Stimulated activated CD8-positive, alpha-beta memory T cell treated with anti-CD3 and anti-CD28 coated beads, Interleukin-7, amount 100 ng/mL, for 24 hours (primary cell): ENCODE measurements around the gene FOXM1.
A peak's percentile ranks its signal among the peaks of the same experiment; 100 is the strongest.
"Not testable (repeated sequence)": the region's sequence is repeated elsewhere in the genome, so short reads cannot be mapped to it uniquely, and the experiment has no call there.

Experiments used
- DNase-seq: peaks from one replicate; pipeline ENCODE4 v3.0.0-alpha.2; 2020; ENCODE audit warnings: low read depth

Gene FOXM1

DNA sequence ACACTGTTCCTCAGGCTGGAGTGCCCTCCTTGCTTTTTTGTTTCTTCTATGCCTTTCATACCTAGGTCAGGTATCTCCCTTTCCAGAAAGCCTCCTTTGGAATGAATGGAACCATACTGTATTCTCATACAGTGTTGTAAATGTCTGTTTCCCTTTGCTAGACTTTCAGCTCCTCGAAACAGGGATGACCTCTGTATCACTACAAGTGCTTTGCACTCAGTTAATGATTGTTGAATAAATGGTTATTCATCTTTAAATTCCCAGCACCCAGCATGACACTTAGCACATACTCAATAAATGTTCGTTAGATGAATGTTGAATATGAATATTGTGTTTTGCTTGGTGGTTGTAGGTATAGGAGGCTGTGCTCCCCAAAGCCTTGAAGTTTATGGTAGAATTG lies 7.8 kb upstream of the FOXM1 start:
- no peak for DNase-seq

- DNase-seq = no peak
These were observed 2.9 kb upstream of the FOXM1 start for GRCh38 chr12:2879853-2880252.

DNA sequence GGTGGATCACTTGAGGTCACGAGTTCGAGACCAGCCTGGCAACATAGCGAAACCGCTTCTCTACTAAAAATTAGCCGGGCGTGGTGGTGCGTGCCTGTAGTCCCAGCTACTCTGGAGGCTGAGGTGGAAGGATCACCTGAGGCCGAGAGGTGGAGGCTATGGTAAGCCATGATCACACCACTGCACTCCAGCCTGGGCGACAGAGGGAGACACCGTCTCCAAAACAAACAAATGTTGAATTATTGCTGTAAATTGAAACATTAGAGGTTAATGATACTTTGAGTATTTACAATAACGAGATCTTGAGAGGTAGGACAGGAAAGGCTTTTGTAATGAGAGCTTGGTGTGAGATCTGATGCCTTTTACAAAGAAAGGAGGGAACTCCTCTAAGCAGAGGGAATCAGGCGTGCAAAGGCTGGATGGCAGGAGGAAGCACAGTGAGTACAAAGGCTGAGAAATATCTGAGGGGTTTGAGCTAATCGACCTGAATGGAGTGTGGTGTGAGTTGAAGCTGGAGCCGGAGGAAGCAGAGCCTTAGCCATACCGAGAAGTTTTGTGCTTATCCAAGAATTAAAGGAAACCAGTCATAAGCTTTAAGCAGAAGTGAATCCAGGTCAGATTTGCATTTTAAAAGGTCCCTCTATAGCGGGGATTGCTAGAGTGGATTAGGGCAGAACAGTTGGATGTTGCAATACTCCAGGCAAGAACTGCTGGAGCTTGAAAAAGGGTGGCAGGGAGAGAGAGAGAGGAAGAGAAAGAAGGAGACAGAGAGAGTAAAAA lies 1.2 kb upstream of the FOXM1 start:
- DNase-seq = no peak

DNA sequence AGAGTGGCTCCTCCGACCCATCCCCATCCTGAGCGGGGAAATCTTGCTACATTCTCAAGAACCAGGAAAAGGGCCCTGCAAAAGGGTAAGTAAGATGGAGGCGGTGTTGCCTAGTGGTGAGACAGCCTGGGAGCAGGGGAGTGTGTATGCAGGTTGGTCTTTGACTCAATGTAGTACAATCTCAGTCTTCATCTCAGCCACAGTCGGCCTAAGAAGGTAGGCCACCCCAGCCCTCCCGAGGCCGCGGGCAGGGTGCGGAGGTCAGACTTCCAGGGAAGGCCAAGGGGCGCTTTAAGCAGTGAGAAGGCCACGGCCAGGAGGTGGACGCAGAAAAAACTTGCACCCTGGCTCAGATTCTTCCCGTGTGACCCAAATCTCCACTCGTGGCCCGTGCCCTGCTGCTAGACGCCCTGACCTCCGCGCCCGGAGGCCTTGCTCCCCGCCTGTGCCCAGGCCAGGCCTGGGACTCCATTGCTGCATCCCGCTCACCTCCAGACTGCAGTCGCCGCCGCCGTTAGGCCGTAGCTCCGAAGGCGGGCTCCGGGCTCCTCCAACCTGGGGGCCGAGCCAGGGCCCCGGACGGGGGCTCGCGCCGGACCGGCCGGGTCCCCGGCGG lies 435 bp downstream of the FOXM1 start:
- no peak for DNase-seq

DNA sequence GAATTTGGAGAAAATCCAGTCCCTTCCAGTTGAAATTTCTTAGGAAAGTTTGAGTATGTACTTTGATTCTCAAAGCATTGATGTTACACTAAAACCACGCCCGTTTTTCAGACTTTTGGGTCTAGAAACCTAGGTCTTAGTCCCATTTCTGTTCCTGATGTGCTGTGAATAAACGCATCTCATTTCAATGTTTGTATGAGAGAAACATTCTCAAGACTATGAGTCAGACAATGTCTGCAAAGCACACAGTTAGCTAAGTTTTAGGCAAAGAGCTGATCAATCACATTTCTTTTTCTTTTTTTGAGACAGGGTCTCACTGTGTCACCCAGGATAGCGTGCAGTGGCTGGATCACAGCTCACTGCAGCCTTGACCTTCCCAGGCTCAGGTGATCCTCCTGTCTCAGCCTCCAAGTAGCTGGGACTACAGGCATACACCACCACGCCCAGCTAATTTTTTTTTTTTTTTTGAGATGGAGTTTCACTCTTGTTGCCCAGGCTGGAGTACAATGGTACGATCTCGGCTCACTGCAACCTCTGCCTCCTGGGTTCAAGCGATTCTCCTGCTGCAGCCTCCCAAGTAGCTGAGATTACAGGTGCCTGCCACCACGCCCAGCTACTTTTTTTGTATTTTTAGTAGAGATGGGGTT lies 7.9 kb downstream of the FOXM1 start:
- DNase-seq = not testable (repeated sequence)

DNA sequence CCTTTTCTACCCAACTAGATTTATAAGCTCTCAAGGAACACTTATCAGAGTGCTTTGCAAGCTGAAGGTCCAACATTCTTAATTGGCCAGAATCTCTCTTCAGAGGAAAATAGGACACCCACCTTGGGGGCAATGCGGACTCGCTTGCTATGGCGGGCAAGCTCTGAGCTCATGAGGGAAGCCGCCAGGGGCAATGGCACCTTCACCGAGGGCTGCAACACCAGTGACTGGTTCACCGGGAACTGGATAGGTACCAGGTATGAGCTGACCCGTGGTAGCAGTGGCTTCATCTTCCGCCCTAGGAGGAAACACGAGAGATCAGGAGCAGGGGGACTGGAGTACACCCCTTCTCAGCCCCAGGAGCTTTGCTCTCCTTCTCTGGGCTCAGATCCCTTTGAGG lies 12.8 kb downstream of the FOXM1 start:
- no peak for DNase-seq

GRCh38 chr12:2863402-2863801 lies 13.6 kb downstream of the FOXM1 start:
- not testable (repeated sequence) for DNase-seq

DNA sequence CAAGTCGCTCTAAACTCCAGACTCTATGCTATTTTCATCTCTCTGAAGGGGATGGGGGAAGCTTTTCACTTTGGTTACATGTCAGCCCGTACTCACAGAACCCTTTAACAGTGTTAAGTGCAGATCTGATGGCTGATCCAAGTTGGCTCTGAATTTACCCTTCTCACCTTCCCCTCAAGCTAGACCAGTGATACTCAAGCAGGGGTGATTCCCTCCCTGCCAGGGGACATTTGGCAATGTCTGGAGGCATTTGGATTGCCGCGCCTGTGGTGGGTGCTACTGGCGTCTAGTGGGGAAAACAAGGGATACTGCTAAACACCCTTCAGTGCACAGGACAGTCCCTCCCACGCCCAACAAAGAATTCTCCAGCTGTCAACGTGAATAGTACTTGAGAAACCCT lies 14.1 kb downstream of the FOXM1 start:
- no peak for DNase-seq

GRCh38 chr12:2860170-2860569 lies 16.8 kb downstream of the FOXM1 start:
- DNase-seq = no peak

DNA sequence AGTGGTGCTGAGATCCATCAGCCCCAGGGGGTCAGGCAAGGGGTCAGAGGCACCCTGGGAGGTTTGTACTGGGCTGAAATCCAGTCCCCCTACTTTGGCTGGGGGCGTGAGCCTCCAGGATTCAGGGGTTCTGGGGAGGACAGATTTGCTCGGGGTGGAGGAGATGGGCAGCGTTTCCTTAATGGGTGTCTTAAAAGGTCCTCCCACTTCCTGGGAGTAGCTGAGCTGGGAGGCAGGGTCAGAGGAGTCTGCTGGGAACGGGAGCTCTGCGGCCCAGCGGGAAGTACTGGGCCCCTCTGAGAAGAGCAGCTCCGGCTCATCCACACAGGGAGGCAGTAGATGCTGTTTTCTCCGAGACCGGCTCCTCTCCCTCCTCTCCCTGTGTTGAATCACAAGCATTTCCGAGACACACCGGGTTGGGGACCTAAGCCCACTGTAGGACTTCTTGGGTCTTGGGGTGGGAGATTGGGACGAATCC lies 18.0 kb downstream of the FOXM1 start:
- DNase-seq = no peak

GRCh38 chr12:2858334-2858733 lies 18.6 kb downstream of the FOXM1 start:
- no peak for DNase-seq

DNA sequence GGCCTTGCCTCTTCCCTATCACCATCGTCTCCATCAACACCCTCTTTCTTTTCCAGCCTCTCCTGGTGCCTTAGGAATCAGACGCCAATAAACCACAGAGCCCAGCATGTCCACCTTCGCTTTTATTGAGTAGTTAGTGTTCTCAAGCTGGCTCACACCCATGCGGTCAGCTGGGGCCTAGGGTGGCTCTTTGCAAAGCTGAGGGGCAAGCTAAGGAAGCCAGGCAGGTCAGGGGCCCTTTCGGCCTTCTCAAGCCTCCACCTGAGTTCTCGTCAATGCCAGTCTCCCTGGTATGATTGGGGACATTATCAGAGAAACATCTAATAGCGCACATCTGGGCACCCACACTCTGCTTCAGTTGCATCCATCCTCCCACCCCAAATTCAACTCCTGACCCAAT lies 19.4 kb downstream of the FOXM1 start:
- DNase-seq = no peak

GRCh38 chr12:2857021-2857431 lies 19.9 kb downstream of the FOXM1 start, which contains the start of gene TEX52:
TSS of gene TEX52 (minus strand) at chr12:2857039. CDS start at chr12:2857026, 13 bp downstream.
- DNase-seq = no peak

GRCh38 chr12:2856051-2856450 lies 20.9 kb downstream of the FOXM1 start:
- DNase-seq = no peak

DNA sequence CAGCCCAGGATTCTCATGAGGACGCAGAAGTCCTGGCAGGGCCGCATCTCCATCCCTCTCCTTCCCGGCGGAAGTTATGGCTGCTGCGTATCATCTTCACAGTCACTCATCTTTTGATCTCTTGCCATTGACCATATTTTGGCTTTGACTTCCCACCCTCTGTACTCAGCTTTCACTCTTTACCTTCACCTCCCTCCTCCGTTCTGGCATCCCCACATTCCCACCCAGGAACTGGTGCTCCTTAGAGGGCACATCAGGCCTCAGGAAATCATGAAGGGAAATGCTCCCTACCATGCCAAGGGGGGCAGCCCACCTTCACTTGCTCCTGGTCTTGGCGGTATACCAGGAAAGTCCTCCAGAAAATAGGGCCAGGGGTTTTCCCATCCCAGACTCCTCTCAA lies 21.4 kb downstream of the FOXM1 start:
- DNase-seq = no peak

DNA sequence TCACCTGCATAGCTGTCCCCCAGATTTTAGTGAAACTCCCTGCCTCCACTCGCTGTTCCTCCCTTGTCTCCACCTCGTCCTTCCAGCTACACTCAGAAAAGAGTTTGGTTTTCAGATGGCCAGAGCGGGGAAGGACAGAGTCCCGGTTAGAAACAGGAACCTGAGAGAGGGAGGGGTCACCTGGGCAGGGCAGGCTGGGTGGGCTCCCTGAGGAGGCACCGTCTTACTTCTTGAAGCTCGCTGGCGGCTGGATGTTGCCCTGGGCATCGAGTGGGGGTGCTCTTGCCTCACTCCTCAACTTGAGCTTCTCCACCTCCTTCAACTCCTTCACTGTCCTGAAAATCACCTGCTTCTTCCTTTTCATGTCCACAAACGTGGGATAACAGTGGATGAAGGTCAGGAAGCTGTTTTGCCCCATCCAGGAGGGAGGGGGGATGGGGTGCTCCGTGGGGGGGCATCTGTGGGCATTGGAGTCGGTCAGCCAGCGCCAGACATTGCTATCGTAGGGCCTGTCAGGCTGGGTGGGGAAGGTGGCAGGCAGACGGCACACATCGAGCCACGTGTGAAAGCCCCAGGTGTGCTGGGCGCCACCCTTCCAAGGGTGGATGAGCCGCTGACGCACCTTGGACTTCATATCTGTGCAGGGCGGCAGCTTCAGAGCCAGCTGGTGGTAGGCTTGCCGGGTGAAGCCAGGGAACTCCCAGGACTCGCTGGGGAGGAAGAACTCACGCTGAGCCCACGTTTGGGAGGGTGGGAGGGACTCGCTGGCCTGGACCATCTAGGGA lies 22.1 kb downstream of the FOXM1 start:
- DNase-seq = no peak

DNA sequence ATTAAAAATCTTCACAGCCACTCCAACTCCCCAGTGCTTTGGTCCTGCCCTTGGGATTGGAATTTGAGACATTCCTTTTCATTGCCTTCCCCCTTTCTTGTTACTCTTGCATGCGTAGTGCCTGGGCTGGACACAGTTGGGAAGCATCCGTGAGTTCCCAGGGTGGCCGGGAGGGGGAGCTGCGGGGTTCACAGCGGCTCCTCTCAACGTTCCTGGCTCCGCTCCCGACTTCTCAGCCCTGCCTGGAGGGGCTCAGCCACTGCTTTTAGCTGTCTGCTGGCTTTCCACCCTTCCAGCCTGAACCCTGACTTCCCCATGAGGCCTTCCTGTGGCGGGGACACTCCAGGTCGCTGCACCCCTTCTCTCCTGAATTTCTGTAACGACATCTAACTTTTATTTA lies 23.3 kb downstream of the FOXM1 start:
- DNase-seq = peak; percentile 21

GRCh38 chr12:2851931-2852330 lies 25.0 kb downstream of the FOXM1 start:
- no peak for DNase-seq

DNA sequence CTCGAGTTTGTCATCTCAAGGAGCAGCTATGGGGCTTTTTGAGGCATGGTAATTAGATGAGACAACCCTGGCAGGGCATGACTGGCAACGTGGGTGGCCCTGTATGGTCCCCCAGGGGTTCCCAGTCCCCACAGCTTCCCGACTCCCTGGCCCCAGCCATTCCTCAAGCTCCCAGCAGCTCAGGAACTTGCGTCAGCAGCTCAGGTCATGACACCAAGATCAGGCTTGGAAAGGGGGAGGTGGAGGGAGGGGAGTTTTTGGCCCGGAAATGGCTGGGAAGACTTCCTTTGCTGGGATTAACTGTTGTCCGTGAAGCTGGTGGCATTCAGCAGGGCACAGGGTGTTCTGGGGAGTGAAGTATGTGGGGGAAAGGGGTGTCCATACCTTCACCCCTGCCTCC lies 31.7 kb downstream of the FOXM1 start:
- no peak for DNase-seq

DNA sequence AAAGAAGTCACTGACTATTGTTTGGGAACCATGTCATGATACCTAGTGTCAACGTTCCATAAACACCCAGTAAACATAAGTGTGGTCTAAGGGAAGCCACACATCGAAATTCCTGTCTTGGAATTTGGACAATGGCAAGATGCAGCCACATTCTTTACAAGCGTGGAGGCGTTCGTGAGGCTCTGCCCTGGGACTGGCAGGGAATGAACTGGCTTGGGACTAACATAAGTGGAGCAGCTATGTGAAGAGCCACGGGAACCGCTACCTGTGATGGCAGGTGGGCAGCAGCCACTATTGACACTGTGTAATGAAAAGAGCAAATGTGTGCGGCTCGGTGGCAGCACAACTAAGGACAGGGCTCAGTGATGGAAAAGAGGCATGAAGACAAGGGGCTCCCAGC lies 32.2 kb downstream of the FOXM1 start:
- DNase-seq = no peak

- DNase-seq = no peak
These were observed 34.0 kb downstream of the FOXM1 start for GRCh38 chr12:2842948-2843347.

DNA sequence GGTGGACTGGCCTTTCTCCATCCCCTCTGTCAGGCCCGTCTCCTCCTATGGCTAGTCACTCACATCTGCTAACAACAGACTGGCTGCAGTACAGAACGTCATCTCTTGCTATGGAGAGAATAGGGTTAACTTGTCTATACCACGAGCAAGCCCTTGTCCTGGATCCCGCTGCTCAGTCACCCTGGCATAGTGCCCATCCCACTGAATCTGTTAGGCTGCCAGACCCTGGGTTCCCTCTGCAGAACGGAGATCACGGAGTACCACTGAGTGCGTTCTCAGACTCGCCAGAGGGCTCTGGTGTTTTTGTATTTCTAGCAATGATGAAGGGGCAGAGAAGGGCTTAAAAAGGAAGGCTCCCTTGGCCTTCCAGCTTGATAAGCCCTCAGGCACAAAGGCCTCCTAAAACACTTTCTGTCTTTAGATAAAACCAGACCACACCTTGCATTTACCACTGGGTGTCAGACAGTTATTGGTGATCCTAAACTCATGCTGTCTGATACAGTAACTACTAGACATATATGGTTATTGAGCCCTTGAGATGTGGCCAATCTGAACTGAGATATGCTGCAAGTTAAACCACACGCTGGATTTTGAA lies 35.8 kb downstream of the FOXM1 start:
- no peak for DNase-seq
